Tibial artery (tissue), 4 donors: ENCODE results near the gene PTGIS.
A peak's percentile ranks its signal among the peaks of the same experiment; 100 is the strongest.

Experiments
- DNase-seq, 2 donors: peaks; one replicate each; pipeline ENCODE4 v3.0.0-alpha.2; 2019
- H3K27ac ChIP-seq, 2 donors: fragments of 200-600 bp; sonication (generic) in 1 of 2; 1 replicate in 1 of 2; 2 replicates in 1 of 2; pipeline ENCODE4 v1.5.1; 2018 to 2019; ENCODE audit warnings: mild to moderate bottlenecking in 1 of 2
- H3K27me3 ChIP-seq, 2 donors: fragments of 200-600 bp; sonication (generic) in 1 of 2; one replicate each; pipeline versions ENCODE4 v1.5.1 to v1.6.0; 2016 to 2019
- H3K36me3 ChIP-seq, 3 donors: fragments of 200-600 bp; sonication (generic) in 2 of 3; one replicate each; pipeline ENCODE4 v1.5.1; 2016 to 2019; ENCODE audit warnings: mild to moderate bottlenecking in 2 of 3
- H3K4me1 ChIP-seq, 4 donors: fragments of 200-600 bp; sonication (generic) in 2 of 4; 1 replicate in 3 of 4; 2 replicates in 1 of 4; pipeline ENCODE4 v1.5.1; 2016 to 2019
- H3K4me3 ChIP-seq, 2 donors: fragments of 200-600 bp; sonication (generic) in 1 of 2; 1 replicate in 1 of 2; 2 replicates in 1 of 2; pipeline ENCODE4 v1.5.1; 2018 to 2019; ENCODE audit warnings: mild to moderate bottlenecking in 2 of 2
- H3K9me3 ChIP-seq, 3 donors: fragments of 200-600 bp; sonication (generic) in 1 of 3; one replicate each; pipeline ENCODE4 v1.5.1; 2016 to 2019
- intact Hi-C: fragments of 100-400 bp; cut with DNase I; formaldehyde crosslinking; loops from one replicate; pipeline ENCODE4 v1.15.0; 2023; ENCODE audit warnings: low total_unique reads
- TF ChIP-seq, protein P1 (sequence below), 2 experiments: fragments of 200-600 bp in 1 of 2; fragments of 450-650 bp in 1 of 2; IDR thresholded peaks; one replicate each; pipeline ENCODE4 v1.5.1; 2017 to 2019; ENCODE audit warnings: antibody characterized with exemption in 2 of 2, mild to moderate bottlenecking in 1 of 2, moderate library complexity in 1 of 2

PTGIS gene

DNA sequence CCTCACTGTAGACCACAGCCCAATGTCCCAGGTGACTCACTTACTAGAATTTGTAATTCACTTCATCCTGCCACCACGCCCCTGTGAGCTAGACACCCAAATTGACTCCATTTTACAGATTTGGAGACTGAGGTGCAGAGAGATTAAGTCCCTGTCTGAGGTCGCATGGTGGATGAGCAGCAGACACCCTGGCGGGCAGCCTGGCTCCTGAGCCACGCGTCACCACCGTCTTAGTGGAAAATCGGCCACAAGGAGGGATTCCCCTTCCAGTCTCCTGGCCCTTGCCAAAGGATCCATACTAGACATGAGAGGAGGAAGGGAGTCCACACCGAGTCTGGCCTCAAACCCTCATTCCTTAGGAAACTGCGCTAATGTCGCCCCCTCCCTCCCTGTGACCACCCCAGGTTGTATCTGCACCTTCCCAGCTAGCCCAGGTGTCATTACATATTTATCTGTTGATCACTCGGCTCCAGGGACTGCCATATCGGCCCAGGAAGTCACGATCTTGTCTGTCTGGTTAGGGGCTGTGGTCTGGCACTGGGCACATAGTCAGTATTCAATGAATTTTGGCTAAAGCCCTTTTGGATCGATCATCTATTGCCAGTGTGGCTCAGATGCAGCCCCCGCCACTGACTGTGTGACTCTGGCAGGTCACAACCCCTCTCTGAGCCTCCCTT is 25.7 kb upstream of the PTGIS start:
- no peak overlapping the region for H3K4me3 ChIP-seq
- no peaks in the 10 kb centered on the region for H3K36me3 ChIP-seq
- TF ChIP-seq, protein P1, sequence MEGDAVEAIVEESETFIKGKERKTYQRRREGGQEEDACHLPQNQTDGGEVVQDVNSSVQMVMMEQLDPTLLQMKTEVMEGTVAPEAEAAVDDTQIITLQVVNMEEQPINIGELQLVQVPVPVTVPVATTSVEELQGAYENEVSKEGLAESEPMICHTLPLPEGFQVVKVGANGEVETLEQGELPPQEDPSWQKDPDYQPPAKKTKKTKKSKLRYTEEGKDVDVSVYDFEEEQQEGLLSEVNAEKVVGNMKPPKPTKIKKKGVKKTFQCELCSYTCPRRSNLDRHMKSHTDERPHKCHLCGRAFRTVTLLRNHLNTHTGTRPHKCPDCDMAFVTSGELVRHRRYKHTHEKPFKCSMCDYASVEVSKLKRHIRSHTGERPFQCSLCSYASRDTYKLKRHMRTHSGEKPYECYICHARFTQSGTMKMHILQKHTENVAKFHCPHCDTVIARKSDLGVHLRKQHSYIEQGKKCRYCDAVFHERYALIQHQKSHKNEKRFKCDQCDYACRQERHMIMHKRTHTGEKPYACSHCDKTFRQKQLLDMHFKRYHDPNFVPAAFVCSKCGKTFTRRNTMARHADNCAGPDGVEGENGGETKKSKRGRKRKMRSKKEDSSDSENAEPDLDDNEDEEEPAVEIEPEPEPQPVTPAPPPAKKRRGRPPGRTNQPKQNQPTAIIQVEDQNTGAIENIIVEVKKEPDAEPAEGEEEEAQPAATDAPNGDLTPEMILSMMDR (IDR thresholded peaks at IDR 0.05), result no peak
- intact Hi-C loops, result no loop called here
- H3K27me3 ChIP-seq, result no peaks in the 10 kb centered on the region
- no peaks in the 10 kb centered on the region for H3K9me3 ChIP-seq
- peaks cover 5 to 65% (median 30%) of the 10 kb centered on the region in 4 donors for H3K4me1 ChIP-seq
- DNase-seq, result no peak
- peak overlapping the region; percentile 99 to 100 for H3K27ac ChIP-seq

GRCh38 chr20:49592120-49592519 is 24.2 kb upstream of the PTGIS start:
- TF ChIP-seq, protein P1 (IDR thresholded peaks at IDR 0.05), result no peak
- no peaks in the 10 kb centered on the region for H3K36me3 ChIP-seq
- no peak for DNase-seq
- peak overlapping the region; percentile 99 to 100 for H3K27ac ChIP-seq
- H3K4me1 ChIP-seq, result peaks cover 5 to 80% (median 40%) of the 10 kb centered on the region in 4 donors
- no peak overlapping the region for H3K4me3 ChIP-seq
- intact Hi-C loops, result no loop called here
- H3K9me3 ChIP-seq, result no peaks in the 10 kb centered on the region
- H3K27me3 ChIP-seq, result no peaks in the 10 kb centered on the region

DNA sequence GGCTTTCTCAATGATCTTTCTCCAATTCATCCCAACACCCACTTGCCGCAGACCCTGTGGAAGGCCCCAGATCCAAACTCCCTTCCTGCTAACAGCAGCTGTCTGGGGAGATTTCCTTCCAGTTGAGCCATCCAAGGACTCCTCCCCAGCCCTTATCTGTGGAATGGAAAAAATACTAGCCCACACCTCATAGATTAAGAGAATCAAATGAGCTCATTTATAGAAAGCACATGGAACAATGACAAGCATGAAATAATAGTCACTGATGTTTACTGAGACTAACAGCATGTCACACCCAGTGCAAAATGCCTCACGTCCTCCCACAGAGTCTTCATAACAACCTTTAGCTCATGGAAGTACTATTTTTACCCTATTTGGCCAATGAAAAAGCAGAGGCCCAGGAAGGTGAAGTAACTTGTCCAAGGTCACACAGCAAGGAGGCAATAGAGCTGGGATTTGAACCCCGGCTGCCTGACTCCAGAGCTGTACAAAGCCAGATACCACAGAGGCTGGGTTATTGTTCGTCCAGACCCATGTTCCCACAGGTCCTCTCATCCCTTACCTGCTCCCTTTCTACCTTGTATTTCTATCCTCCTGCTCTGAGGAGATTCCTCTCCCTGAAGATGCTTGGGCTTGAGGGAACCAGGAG is 23.4 kb upstream of the PTGIS start:
- DNase-seq, result no peak
- TF ChIP-seq, protein P1 (IDR thresholded peaks at IDR 0.05), result no peak

GRCh38 chr20:49590163-49591017 is 22.5 kb upstream of the PTGIS start:
- Histone ChIP-seq H3K4me1 (peaks cover 5 to 87% (median 55%) of the 10 kb centered on the region in 4 donors), H3K27ac (peak overlapping the region; percentile 99 to 100)

More for the DNA sequence above, 23.4 kb upstream of the PTGIS start:
- intact Hi-C loops, result no loop called here
- H3K27me3 ChIP-seq, result no peaks in the 10 kb centered on the region
- H3K36me3 ChIP-seq, result no peaks in the 10 kb centered on the region
- H3K4me3 ChIP-seq, result no peak overlapping the region
- H3K9me3 ChIP-seq, result no peaks in the 10 kb centered on the region
- H3K27ac ChIP-seq, result peak overlapping the region; percentile 99 to 100
- H3K4me1 ChIP-seq, result peaks cover 5 to 87% (median 47%) of the 10 kb centered on the region in 4 donors

GRCh38 chr20:49589747-49590146 is 21.8 kb upstream of the PTGIS start:
- Histone ChIP-seq H3K36me3 (no peaks in the 10 kb centered on the region), H3K27me3 (no peaks in the 10 kb centered on the region), H3K4me3 (no peak overlapping the region), H3K9me3 (no peaks in the 10 kb centered on the region), H3K27ac (peak overlapping the region; percentile 99 to 100), H3K4me1 (peaks cover 4 to 87% (median 58%) of the 10 kb centered on the region in 4 donors)
- intact Hi-C loops, result no loop called here
- no peak for DNase-seq
- TF ChIP-seq, protein P1 (IDR thresholded peaks at IDR 0.05), result no peak

More at GRCh38 chr20:49590163-49591017, 22.5 kb upstream of the PTGIS start:
- no peak for DNase-seq
- intact Hi-C loops, result no loop called here
- no peaks in the 10 kb centered on the region for H3K36me3 ChIP-seq
- no peak overlapping the region for H3K4me3 ChIP-seq
- no peaks in the 10 kb centered on the region for H3K27me3 ChIP-seq
- H3K9me3 ChIP-seq, result no peaks in the 10 kb centered on the region
- TF ChIP-seq, protein P1 (IDR thresholded peaks at IDR 0.05), result no peak
